Measurements from ENCODE around the gene RRAGD. TPM values are rescaled to one million over a fixed set of nuclear protein-coding genes. Genes with fewer than 3 reads are reported as not detected.

RRAGD gene
- total RNA-seq, 1 donor from 2014 or later, result 3.8 TPM

- peaks cover 31% of the 10 kb centered on the region for H3K27me3 ChIP-seq (ENCODE audit: insufficient read depth, low read length)
- Mint-ChIP-seq H3K27ac (ENCODE audit: unreplicated experiment) (peak overlapping the region; percentile 34), H3K36me3 (ENCODE audit: low read depth, unreplicated experiment) (no peaks in the 10 kb centered on the region), H3K9me3 (ENCODE audit: unreplicated experiment) (no peaks in the 10 kb centered on the region), H3K27me3 (ENCODE audit: low read depth, unreplicated experiment) (peaks cover 49% of the 10 kb centered on the region), H3K4me1 (ENCODE audit: low read depth, unreplicated experiment) (peaks cover 7% of the 10 kb centered on the region), H3K4me3 (ENCODE audit: unreplicated experiment) (peak overlapping the region; percentile 84)
- no peak for TF ChIP-seq EZH2 (IDR thresholded peaks at IDR 0.05; ENCODE audit: insufficient read depth, low read length)
- TF ChIP-seq, protein P1, sequence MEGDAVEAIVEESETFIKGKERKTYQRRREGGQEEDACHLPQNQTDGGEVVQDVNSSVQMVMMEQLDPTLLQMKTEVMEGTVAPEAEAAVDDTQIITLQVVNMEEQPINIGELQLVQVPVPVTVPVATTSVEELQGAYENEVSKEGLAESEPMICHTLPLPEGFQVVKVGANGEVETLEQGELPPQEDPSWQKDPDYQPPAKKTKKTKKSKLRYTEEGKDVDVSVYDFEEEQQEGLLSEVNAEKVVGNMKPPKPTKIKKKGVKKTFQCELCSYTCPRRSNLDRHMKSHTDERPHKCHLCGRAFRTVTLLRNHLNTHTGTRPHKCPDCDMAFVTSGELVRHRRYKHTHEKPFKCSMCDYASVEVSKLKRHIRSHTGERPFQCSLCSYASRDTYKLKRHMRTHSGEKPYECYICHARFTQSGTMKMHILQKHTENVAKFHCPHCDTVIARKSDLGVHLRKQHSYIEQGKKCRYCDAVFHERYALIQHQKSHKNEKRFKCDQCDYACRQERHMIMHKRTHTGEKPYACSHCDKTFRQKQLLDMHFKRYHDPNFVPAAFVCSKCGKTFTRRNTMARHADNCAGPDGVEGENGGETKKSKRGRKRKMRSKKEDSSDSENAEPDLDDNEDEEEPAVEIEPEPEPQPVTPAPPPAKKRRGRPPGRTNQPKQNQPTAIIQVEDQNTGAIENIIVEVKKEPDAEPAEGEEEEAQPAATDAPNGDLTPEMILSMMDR (IDR thresholded peaks at IDR 0.05; ENCODE audit: insufficient read depth, low read depth, low read length), result no peak
- H3K4me2 ChIP-seq (ENCODE audit: low read length), result peak overlapping the region; percentile 87
- peak overlapping the region; percentile 86 for H2AFZ ChIP-seq (ENCODE audit: low read depth, low read length)
- peak overlapping the region; percentile 57 for H3K4me3 ChIP-seq (ENCODE audit: insufficient read depth, low read depth, low read length)
- H3K27ac ChIP-seq (ENCODE audit: low read depth, low read length), result no peak overlapping the region
- peak overlapping the region; percentile 31 for H3K9ac ChIP-seq (ENCODE audit: low read length)
- H3K79me2 ChIP-seq (ENCODE audit: insufficient read depth, low read length), result no peaks in the 10 kb centered on the region
- H3K36me3 ChIP-seq (ENCODE audit: insufficient read depth, low read length), result no peaks in the 10 kb centered on the region
- DNase-seq (ENCODE audit: low read depth) (no peak), FAIRE-seq (no peak)
- peaks cover 16% of the 10 kb centered on the region for H3K4me1 ChIP-seq (ENCODE audit: insufficient read depth, low read length)
- H3K9me3 ChIP-seq (ENCODE audit: insufficient read depth, low read depth, low read length), result no peaks in the 10 kb centered on the region
- no peaks in the 10 kb centered on the region for H4K20me1 ChIP-seq (ENCODE audit: insufficient read depth, low read length)
Observed at GRCh38 chr6:89410788-89411144, 1.3 kb downstream of the RRAGD start.

- no peaks in the 10 kb centered on the region for H3K9me3 Mint-ChIP-seq (ENCODE audit: unreplicated experiment)
- DNase-seq (ENCODE audit: low read depth), result no peak
- Histone ChIP-seq H3K27me3 (ENCODE audit: insufficient read depth, low read length) (peaks cover 31% of the 10 kb centered on the region), H3K27ac (ENCODE audit: low read depth, low read length) (no peak overlapping the region), H2AFZ (ENCODE audit: low read depth, low read length) (no peak overlapping the region), H3K36me3 (ENCODE audit: insufficient read depth, low read length) (no peaks in the 10 kb centered on the region), H4K20me1 (ENCODE audit: insufficient read depth, low read length) (no peaks in the 10 kb centered on the region), H3K79me2 (ENCODE audit: insufficient read depth, low read length) (no peaks in the 10 kb centered on the region), H3K4me2 (ENCODE audit: low read length) (peak overlapping the region; percentile 87), H3K9ac (ENCODE audit: low read length) (no peak overlapping the region), H3K4me1 (ENCODE audit: insufficient read depth, low read length) (peaks cover 16% of the 10 kb centered on the region), H3K4me3 (ENCODE audit: insufficient read depth, low read depth, low read length) (peak overlapping the region; percentile 57), H3K9me3 (ENCODE audit: insufficient read depth, low read depth, low read length) (no peaks in the 10 kb centered on the region)
- H3K36me3 Mint-ChIP-seq (ENCODE audit: low read depth, unreplicated experiment), result no peaks in the 10 kb centered on the region
- FAIRE-seq, result no peak
- peaks cover 46% of the 10 kb centered on the region for H3K27me3 Mint-ChIP-seq (ENCODE audit: low read depth, unreplicated experiment)
- no peak for TF ChIP-seq EZH2 (IDR thresholded peaks at IDR 0.05; ENCODE audit: insufficient read depth, low read length)
- TF ChIP-seq, protein P1 (IDR thresholded peaks at IDR 0.05; ENCODE audit: insufficient read depth, low read depth, low read length), result no peak
- H3K4me3 Mint-ChIP-seq (ENCODE audit: unreplicated experiment), result peak overlapping the region; percentile 84
- H3K27ac Mint-ChIP-seq (ENCODE audit: unreplicated experiment), result peak overlapping the region; percentile 34
- H3K4me1 Mint-ChIP-seq (ENCODE audit: low read depth, unreplicated experiment), result peaks cover 5% of the 10 kb centered on the region
Observed at GRCh38 chr6:89410231-89410761, 1.8 kb downstream of the RRAGD start.

GRCh38 chr6:89409461-89410035 lies 2.5 kb downstream of the RRAGD start:
- Histone ChIP-seq H3K27ac (ENCODE audit: low read depth, low read length) (no peak overlapping the region), H3K9me3 (ENCODE audit: insufficient read depth, low read depth, low read length) (no peaks in the 10 kb centered on the region), H2AFZ (ENCODE audit: low read depth, low read length) (no peak overlapping the region), H3K27me3 (ENCODE audit: insufficient read depth, low read length) (peaks cover 31% of the 10 kb centered on the region), H3K9ac (ENCODE audit: low read length) (no peak overlapping the region), H4K20me1 (ENCODE audit: insufficient read depth, low read length) (no peaks in the 10 kb centered on the region), H3K4me1 (ENCODE audit: insufficient read depth, low read length) (peaks cover 16% of the 10 kb centered on the region), H3K79me2 (ENCODE audit: insufficient read depth, low read length) (no peaks in the 10 kb centered on the region), H3K36me3 (ENCODE audit: insufficient read depth, low read length) (no peaks in the 10 kb centered on the region), H3K4me3 (ENCODE audit: insufficient read depth, low read depth, low read length) (no peak overlapping the region), H3K4me2 (ENCODE audit: low read length) (no peak overlapping the region)
- Mint-ChIP-seq H3K4me1 (ENCODE audit: low read depth, unreplicated experiment) (peaks cover 2% of the 10 kb centered on the region), H3K27ac (ENCODE audit: unreplicated experiment) (no peak overlapping the region), H3K27me3 (ENCODE audit: low read depth, unreplicated experiment) (peaks cover 41% of the 10 kb centered on the region), H3K4me3 (ENCODE audit: unreplicated experiment) (no peak overlapping the region), H3K9me3 (ENCODE audit: unreplicated experiment) (no peaks in the 10 kb centered on the region), H3K36me3 (ENCODE audit: low read depth, unreplicated experiment) (no peaks in the 10 kb centered on the region)
- DNase-seq (ENCODE audit: low read depth), result no peak
- FAIRE-seq, result no peak
- TF ChIP-seq, protein P1 (IDR thresholded peaks at IDR 0.05; ENCODE audit: insufficient read depth, low read depth, low read length), result no peak
- TF ChIP-seq EZH2 (IDR thresholded peaks at IDR 0.05; ENCODE audit: insufficient read depth, low read length), result no peak

All from astrocyte (in vitro differentiated cells and primary cell).